NCI-H345 treated with DMSO at 0.1 percent for 48 hours (cell line): Measurements from ENCODE around the gene BICRAL.
A peak's percentile ranks its signal among the peaks of the same experiment; 100 is the strongest.
"Not testable (repeated sequence)": the region's sequence is repeated elsewhere in the genome, so short reads cannot be mapped to it uniquely, and the experiment has no call there.

Experiments used
- DNase-seq: peaks from one replicate; lab custom pipeline; 2025; ENCODE audit not compliant: unreplicated experiment; lab: John Stamatoyannopoulos, UW

BICRAL gene

GRCh38 chr6:42764911-42765648, 16.8 kb upstream of the BICRAL start:
- DNase-seq: no peak

GRCh38 chr6:42766163-42766670, 15.6 kb upstream of the BICRAL start:
- DNase-seq: no peak

GRCh38 chr6:42769051-42769450, 12.8 kb upstream of the BICRAL start:
- DNase-seq: no peak

DNA sequence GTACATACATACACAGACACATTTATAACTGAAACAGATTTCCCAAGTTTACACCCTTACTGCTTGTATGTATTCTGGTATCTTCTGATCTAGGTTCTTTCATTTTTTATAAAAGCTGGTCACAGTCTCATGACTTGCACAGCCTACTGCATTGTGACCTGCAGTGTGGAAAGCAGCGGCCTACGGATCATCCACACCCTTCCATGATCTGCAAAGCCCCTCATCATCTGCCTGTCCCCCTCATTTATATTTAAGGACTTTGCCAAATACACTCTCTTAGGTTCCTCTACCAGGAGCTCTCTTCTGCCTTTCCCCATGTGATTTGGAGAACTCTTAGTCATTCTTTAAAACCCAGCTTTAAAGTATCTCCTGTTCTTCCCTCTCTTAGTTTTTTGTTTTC, 12.0 kb upstream of the BICRAL start:
- DNase-seq: no peak

DNA sequence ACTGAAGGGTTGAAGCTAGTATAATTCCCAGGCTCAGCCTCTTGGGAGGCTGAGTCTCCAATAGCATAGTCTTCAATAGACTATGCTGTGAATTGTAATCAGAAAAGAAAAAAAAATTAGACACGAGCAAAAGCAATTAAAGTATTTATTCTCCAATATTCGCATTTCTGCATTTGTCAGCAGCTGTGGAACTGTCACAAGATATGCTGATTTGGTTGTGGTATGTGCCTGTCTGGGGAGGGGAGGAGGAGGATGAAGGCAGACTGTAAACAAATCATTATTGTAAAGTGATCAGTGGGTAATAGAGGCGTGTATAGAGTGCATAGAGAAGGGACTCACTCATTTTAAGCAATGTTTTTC, 10.1 kb upstream of the BICRAL start:
- no peak for DNase-seq

DNA sequence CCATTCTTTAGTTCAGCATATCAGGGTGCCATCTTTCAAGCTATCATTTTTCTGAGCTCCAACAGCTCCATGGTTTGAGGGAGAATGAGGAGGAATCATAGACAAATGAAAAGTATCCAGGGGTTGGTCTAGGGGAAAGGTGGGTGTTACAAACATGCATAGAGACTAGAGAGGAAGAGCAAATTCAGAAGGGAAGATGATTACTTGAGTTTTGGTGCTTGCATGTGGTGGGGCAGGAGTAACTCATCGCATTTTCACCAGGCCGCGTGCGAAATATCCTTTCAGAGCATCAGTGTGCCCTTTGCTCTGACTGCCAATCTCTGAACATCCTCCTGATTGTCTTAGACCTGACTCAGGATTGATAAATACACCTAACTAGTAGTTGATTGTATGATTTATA, 7.7 kb upstream of the BICRAL start:
- no peak for DNase-seq

- DNase-seq: not testable (repeated sequence)
Measured at GRCh38 chr6:42774821-42775487, 6.9 kb upstream of the BICRAL start.

- no peak for DNase-seq
Measured at GRCh38 chr6:42777126-42777822, 4.6 kb upstream of the BICRAL start.

DNA sequence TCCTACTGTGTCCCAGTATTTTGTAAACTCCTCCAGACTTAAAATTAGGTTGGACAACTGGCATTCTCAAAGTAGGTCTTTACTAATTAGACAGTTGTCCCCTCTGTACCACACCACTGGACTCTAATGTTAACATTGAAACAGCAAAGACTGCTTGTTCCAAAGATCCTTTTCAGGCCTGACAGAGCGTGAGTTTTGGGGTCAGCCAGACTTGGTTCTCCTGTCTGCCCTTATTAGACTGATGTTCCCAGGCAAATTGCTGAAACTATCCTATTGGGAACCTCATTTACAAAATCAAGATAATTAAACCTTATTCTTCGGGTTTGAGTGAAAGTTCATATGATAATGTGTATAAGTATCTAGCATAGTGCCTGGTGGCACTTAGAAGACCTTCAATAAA, 3.7 kb upstream of the BICRAL start:
- no peak for DNase-seq

GRCh38 chr6:42779521-42779920, 2.3 kb upstream of the BICRAL start:
- DNase-seq: no peak

DNA sequence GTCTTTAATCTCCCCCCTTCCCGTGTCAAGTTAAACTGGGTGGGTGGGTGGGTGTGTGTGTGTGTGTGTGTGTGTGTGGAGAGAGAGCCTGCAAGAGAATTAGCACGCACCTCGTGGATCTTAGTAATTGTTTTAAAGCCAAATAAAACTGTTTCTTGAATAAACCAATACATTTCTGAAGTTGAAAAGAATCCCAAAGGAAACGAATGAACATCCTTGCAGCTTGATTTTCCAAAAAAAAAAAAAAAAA, 381 bp upstream of the BICRAL start:
- DNase-seq: no peak

GRCh38 chr6:42782689-42783176, 881 bp downstream of the BICRAL start:
- DNase-seq: peak; percentile 41

- peak; percentile 45 for DNase-seq
Measured at GRCh38 chr6:42783177-42783875, 1.5 kb downstream of the BICRAL start.

GRCh38 chr6:42783876-42784642, 2.2 kb downstream of the BICRAL start:
- no peak for DNase-seq

- no peak for DNase-seq
Measured at GRCh38 chr6:42784717-42785498, 3.1 kb downstream of the BICRAL start.

DNA sequence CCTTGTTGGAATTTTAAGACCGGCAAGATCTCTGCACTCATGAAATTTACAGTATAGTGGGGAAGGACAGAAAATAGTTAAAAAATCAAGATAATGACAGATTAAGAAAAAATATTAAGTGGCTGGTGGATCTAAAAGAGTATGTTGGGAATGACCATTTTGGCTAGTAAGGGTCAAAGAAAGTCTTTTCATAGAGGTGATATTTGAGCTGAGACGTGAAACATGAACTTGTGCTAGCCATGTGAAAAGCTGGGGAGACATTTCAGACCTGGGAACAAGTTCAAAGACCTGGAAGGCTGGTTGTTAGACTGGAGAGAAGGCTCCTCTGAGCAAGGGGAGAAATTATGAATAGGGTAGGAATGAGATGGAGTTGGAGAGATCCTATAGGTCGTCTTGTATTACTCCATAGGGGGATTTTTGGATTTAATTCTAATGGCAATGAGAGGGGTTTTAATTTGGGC, 4.7 kb downstream of the BICRAL start:
- no peak for DNase-seq

GRCh38 chr6:42787063-42787472, 5.2 kb downstream of the BICRAL start:
- DNase-seq: no peak

- DNase-seq: no peak
Measured at GRCh38 chr6:42788671-42789070, 6.8 kb downstream of the BICRAL start.

GRCh38 chr6:42790549-42791181, 8.8 kb downstream of the BICRAL start:
- DNase-seq: no peak
